MCF 10A (cell line): ENCODE data around the gene ADO. TPM values are rescaled to one million over a fixed set of nuclear protein-coding genes. Genes with fewer than 3 reads are reported as not detected.

ENCODE experiments used
- BruUV-seq: library from RNA; stranded (reverse); fragments of 400-500 nt; replicated peaks from 2 replicates; lab custom pipeline; 2021; lab: Mats Ljungman, UMichigan
- CTCF ChIA-PET: fragments of 300-600 bp; sonication (Branson Sonifier 250); formaldehyde crosslinking; extraction: SDS; loops from one replicate; lab custom pipeline; 2021; ENCODE audit warnings: antibody characterized with exemption, inconsistent platforms; lab: Yijun Ruan, JAX
- POLR2A ChIA-PET: fragments of 300-600, 350-650 bp; sonication (Branson Sonifier 250); formaldehyde crosslinking; extraction: SDS; loops from one replicate; lab custom pipeline; 2020; ENCODE audit warnings: antibody characterized with exemption, inconsistent platforms; lab: Yijun Ruan, JAX
- DNase-seq: peaks from one replicate; pipeline ENCODE4 v3.0.0-alpha.2; 2018; ENCODE audit not compliant: unreplicated experiment
- H3K27ac Mint-ChIP-seq: one replicate; pipeline ENCODE4 v1.8.0; 2022; ENCODE audit warnings: mild to moderate bottlenecking, low read depth, mixed read lengths; ENCODE audit not compliant: unreplicated experiment
- H3K27me3 Mint-ChIP-seq: one replicate; pipeline ENCODE4 v1.8.0; 2022; ENCODE audit warnings: mixed read lengths; ENCODE audit not compliant: insufficient read depth, unreplicated experiment
- H3K36me3 Mint-ChIP-seq: one replicate; pipeline ENCODE4 v1.8.0; 2022; ENCODE audit warnings: mild to moderate bottlenecking, moderate library complexity, mixed read lengths; ENCODE audit not compliant: insufficient read depth, unreplicated experiment
- H3K4me1 Mint-ChIP-seq: one replicate; pipeline ENCODE4 v1.8.0; 2022; ENCODE audit warnings: mixed read lengths; ENCODE audit not compliant: insufficient read depth, unreplicated experiment
- H3K4me3 Mint-ChIP-seq: one replicate; pipeline ENCODE4 v1.8.0; 2022; ENCODE audit warnings: mild to moderate bottlenecking, moderate library complexity, mixed read lengths; ENCODE audit not compliant: unreplicated experiment
- H3K9me3 Mint-ChIP-seq: one replicate; pipeline ENCODE4 v1.8.0; 2022; ENCODE audit warnings: mixed read lengths; ENCODE audit not compliant: unreplicated experiment
- intact Hi-C: fragments of 100-400 bp; cut with micrococcal nuclease; formaldehyde crosslinking; loops from 2 replicates; pipeline ENCODE4 v1.14.1; 2022
- total RNA-seq: library from RNA; stranded (reverse); gene quantifications from 2 replicates; pipeline ENCODE4 v1.2.3, GENCODE V29; 2022
- TF ChIP-seq, protein P1 (sequence below): fragments of 200-600 bp; IDR thresholded peaks from one replicate; pipeline ENCODE4 v1.8.0; 2022; ENCODE audit warnings: antibody characterized with exemption, mild to moderate bottlenecking; ENCODE audit not compliant: unreplicated experiment

Gene ADO
- total RNA-seq, 1 experiment from 2014 or later, result 24.3 TPM

DNA sequence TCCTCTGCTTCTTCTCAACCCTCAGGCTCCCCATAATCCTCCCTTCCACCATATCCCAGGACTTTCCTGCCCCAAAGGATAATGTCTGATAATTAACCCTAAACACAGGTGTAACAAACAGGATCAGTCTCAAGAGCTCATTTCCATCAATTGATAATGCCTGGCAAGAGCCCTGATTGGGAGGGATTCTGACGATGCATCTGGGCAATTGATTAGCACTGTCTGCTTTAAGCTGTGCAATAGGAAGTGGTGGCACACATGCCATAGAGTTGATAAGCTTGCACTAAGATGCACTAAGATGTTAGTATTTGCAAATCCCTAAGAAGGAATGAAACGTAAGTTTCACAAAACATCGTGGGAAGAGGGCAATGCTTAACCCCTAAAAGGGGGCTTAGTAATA lies 39.1 kb downstream of the ADO start:
- ChIA-PET POLR2A (no interaction called here), CTCF (interaction anchor here (1.1 kb wide), 1 partner anchor 61 kb away, joined by 4 read pairs; no protein-coding TSS in a partner anchor)
- Mint-ChIP-seq H3K4me3 (no peak overlapping the region), H3K4me1 (no peaks in the 10 kb centered on the region), H3K36me3 (no peaks in the 10 kb centered on the region), H3K27ac (no peak overlapping the region), H3K9me3 (no peaks in the 10 kb centered on the region), H3K27me3 (peaks cover 23% of the 10 kb centered on the region)
- no peak for DNase-seq
- TF ChIP-seq, protein P1, sequence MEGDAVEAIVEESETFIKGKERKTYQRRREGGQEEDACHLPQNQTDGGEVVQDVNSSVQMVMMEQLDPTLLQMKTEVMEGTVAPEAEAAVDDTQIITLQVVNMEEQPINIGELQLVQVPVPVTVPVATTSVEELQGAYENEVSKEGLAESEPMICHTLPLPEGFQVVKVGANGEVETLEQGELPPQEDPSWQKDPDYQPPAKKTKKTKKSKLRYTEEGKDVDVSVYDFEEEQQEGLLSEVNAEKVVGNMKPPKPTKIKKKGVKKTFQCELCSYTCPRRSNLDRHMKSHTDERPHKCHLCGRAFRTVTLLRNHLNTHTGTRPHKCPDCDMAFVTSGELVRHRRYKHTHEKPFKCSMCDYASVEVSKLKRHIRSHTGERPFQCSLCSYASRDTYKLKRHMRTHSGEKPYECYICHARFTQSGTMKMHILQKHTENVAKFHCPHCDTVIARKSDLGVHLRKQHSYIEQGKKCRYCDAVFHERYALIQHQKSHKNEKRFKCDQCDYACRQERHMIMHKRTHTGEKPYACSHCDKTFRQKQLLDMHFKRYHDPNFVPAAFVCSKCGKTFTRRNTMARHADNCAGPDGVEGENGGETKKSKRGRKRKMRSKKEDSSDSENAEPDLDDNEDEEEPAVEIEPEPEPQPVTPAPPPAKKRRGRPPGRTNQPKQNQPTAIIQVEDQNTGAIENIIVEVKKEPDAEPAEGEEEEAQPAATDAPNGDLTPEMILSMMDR, result no peak
- intact Hi-C loops, result no loop called here
- no TSS peak for BruUV-seq

GRCh38 chr10:62844280-62845011 lies 39.9 kb downstream of the ADO start:
- H3K4me1 Mint-ChIP-seq, result no peaks in the 10 kb centered on the region
- no peak overlapping the region for H3K27ac Mint-ChIP-seq
- H3K27me3 Mint-ChIP-seq, result peaks cover 18% of the 10 kb centered on the region
- BruUV-seq, result no TSS peak
- intact Hi-C loops, result no loop called here
- POLR2A ChIA-PET, result no interaction called here
- peak; percentile 8 for DNase-seq
- TF ChIP-seq, protein P1, result no peak
- CTCF ChIA-PET, result interaction anchor here (0.6 kb wide), 1 partner anchor 251 kb away, joined by 4 read pairs; no protein-coding TSS in a partner anchor
- no peaks in the 10 kb centered on the region for H3K36me3 Mint-ChIP-seq
- no peaks in the 10 kb centered on the region for H3K9me3 Mint-ChIP-seq
- H3K4me3 Mint-ChIP-seq, result no peak overlapping the region

- no peaks in the 10 kb centered on the region for H3K4me1 Mint-ChIP-seq
- intact Hi-C loops, result no loop called here
- no TSS peak for BruUV-seq
- H3K9me3 Mint-ChIP-seq, result no peaks in the 10 kb centered on the region
- POLR2A ChIA-PET, result no interaction called here
- TF ChIP-seq, protein P1, result no peak
- H3K27ac Mint-ChIP-seq, result no peak overlapping the region
- H3K27me3 Mint-ChIP-seq, result peaks cover 11% of the 10 kb centered on the region
- no peak overlapping the region for H3K4me3 Mint-ChIP-seq
- H3K36me3 Mint-ChIP-seq, result no peaks in the 10 kb centered on the region
- no peak for DNase-seq
- CTCF ChIA-PET, result no interaction called here
These were observed 42.9 kb downstream of the ADO start for GRCh38 chr10:62847433-62847832.

DNA sequence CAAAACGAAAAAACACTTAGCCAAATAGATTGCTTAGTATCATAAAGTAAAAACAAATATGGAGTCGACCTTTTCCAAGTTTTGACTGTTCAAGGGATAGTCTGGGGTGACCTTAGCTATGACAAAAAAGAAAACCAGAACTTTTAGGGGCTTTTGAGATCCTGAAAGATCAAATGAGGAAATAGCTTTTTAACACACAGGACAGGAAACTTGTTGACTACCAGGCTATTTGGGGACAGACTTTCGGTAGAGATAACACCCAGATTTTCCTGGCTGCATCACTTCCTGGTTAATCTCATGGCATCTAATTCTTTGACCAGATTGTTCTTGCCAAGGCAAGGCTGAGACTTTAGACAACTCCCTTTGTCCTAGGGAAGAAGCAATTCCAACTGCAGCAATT lies 46.1 kb downstream of the ADO start:
- Mint-ChIP-seq H3K36me3 (no peaks in the 10 kb centered on the region), H3K27ac (no peak overlapping the region), H3K9me3 (no peaks in the 10 kb centered on the region), H3K4me1 (no peaks in the 10 kb centered on the region), H3K27me3 (peaks cover 7% of the 10 kb centered on the region), H3K4me3 (no peak overlapping the region)
- TF ChIP-seq, protein P1, result no peak
- ChIA-PET POLR2A (no interaction called here), CTCF (no interaction called here)
- intact Hi-C loops, result no loop called here
- BruUV-seq, result no TSS peak
- no peak for DNase-seq
